Karpas-422 (cell line): Measurements from ENCODE around the gene MAP3K5. TPM values are rescaled to one million over a fixed set of nuclear protein-coding genes. Genes with fewer than 3 reads are reported as not detected.

ENCODE experiments used
- small RNA-seq: library from RNA; depleted of rRNA; stranded (forward); fragments of <200 nt; gene quantifications from one replicate; pipeline ENCODE3, GENCODE V24; 2014
- total RNA-seq: library from RNA; depleted of rRNA; stranded (reverse); fragments of >200 nt; shearing (Covaris generic); gene quantifications from 2 replicates; pipeline ENCODE4 v1.2.3, GENCODE V29; 2014; ENCODE audit warnings: low replicate concordance; rRNA removed

MAP3K5 gene
- total RNA-seq, 1 experiment from 2014 or later = 1.1 TPM

Small RNA genes lying within 50 kb of the gene (small RNA-seq; reads per million reads assigned to genes)
- not detected for gene RNA5SP219

Other genes with a start within 250 kb of the MAP3K5 start
- not detected in 2 replicates for gene MAP7, start 242.1 kb downstream of the MAP3K5 start, total RNA-seq
- 13.6 and 18.0 TPM in 2 replicates for gene PEX7, start 30.1 kb upstream of the MAP3K5 start, total RNA-seq
- gene SLC35D3, start 129.8 kb upstream of the MAP3K5 start, total RNA-seq = not detected in 2 replicates